RWPE2 (cell line): ENCODE results near the gene TMEM143.

Source experiments
- ATAC-seq: fragments of 200-7000 bp; cut with Tn5 transposase; 3 replicates; pipeline ENCODE4 v1.9.1; 2021; ENCODE audit warnings: low read depth
- DNase-seq: peaks from one replicate; pipeline ENCODE4 v3.0.0-alpha.2; 2020; ENCODE audit warnings: low spot score
- H3K27ac ChIP-seq: fragments of 450-650 bp; 2 replicates; pipeline ENCODE4 v1.5.1; 2017; ENCODE audit warnings: mild to moderate bottlenecking; ENCODE audit not compliant: poor library complexity, severe bottlenecking
- H3K27me3 ChIP-seq: fragments of 250-450 bp; sonication (Bioruptor Pico); 2 replicates; pipeline ENCODE4 v1.5.1; 2021; ENCODE audit warnings: mild to moderate bottlenecking, moderate library complexity; ENCODE audit not compliant: insufficient read depth, poor library complexity, severe bottlenecking
- H3K36me3 ChIP-seq: fragments of 250-450 bp; sonication (Bioruptor Pico); 2 replicates; pipeline ENCODE4 v1.5.1; 2020; ENCODE audit warnings: low read depth, mild to moderate bottlenecking, moderate library complexity
- H3K4me1 ChIP-seq: fragments of 250-450 bp; sonication (Bioruptor Pico); 2 replicates; pipeline ENCODE4 v1.5.1; 2021; ENCODE audit warnings: mild to moderate bottlenecking, moderate library complexity; ENCODE audit not compliant: insufficient read depth, poor library complexity, severe bottlenecking
- H3K4me3 ChIP-seq: fragments of 250-450 bp; sonication (Bioruptor Pico); 2 replicates; pipeline ENCODE4 v1.5.1; 2021; ENCODE audit warnings: mild to moderate bottlenecking, moderate library complexity; ENCODE audit not compliant: severe bottlenecking
- H3K9me3 ChIP-seq: fragments of 250-450 bp; sonication (Bioruptor Pico); 2 replicates; pipeline ENCODE4 v1.5.1; 2021; ENCODE audit warnings: mild to moderate bottlenecking, moderate library complexity; ENCODE audit not compliant: severe bottlenecking
- CTCF ChIP-seq: fragments of 450-650 bp; IDR thresholded peaks from one replicate; pipeline ENCODE4 v1.5.1; 2017; ENCODE audit warnings: mild to moderate bottlenecking, moderate library complexity; ENCODE audit not compliant: poor library complexity, severe bottlenecking

TMEM143 gene

GRCh38 chr19:48329167-48329891, 34.4 kb downstream of the TMEM143 start:
- H3K27ac ChIP-seq: no peak overlapping the region
- ATAC-seq: no peak
- H3K36me3 ChIP-seq: peaks cover 43% of the 10 kb centered on the region
- peaks cover 10% of the 10 kb centered on the region for H3K4me1 ChIP-seq
- H3K9me3 ChIP-seq: no peaks in the 10 kb centered on the region
- no peak overlapping the region for H3K4me3 ChIP-seq
- no peak for TF ChIP-seq CTCF
- DNase-seq: no peak
- H3K27me3 ChIP-seq: no peaks in the 10 kb centered on the region

GRCh38 chr19:48325265-48325910, 38.4 kb downstream of the TMEM143 start, which contains the start of gene EMP3:
Gene EMP3, plus strand, starts transcription at chr19:48325552. Its CDS starts 1,293 bp downstream, at chr19:48326845.
- Histone ChIP-seq H3K36me3 (peaks cover 34% of the 10 kb centered on the region), H3K9me3 (no peaks in the 10 kb centered on the region), H3K4me3 (peak within 1 kb of the TSS; percentile 38), H3K27me3 (no peaks in the 10 kb centered on the region), H3K4me1 (peaks cover 6% of the 10 kb centered on the region), H3K27ac (peak within 1 kb of the TSS; percentile 91)
- DNase-seq (peak; percentile 85), ATAC-seq (peak; percentile 44)
- TF ChIP-seq CTCF: no peak

- H3K4me1 ChIP-seq: peaks cover 10% of the 10 kb centered on the region
- peak overlapping the region; percentile 44 for H3K4me3 ChIP-seq
- no peak for TF ChIP-seq CTCF
- H3K27ac ChIP-seq: peak overlapping the region; percentile 91
- no peaks in the 10 kb centered on the region for H3K27me3 ChIP-seq
- peak; percentile 97 for DNase-seq
- peaks cover 4% of the 10 kb centered on the region; the same call in 1 of the 2 replicates for H3K36me3 ChIP-seq
- no peaks in the 10 kb centered on the region for H3K9me3 ChIP-seq
- ATAC-seq: peak; percentile 69
These were observed 41.8 kb downstream of the TMEM143 start for GRCh38 chr19:48321622-48322591.

GRCh38 chr19:48321372-48321621, 42.4 kb downstream of the TMEM143 start:
- ATAC-seq (peak; percentile 75; the same call in 1 of the 3 replicates), DNase-seq (peak; percentile 98)
- Histone ChIP-seq H3K4me1 (peaks cover 11% of the 10 kb centered on the region), H3K4me3 (peak overlapping the region; percentile 44), H3K36me3 (no peaks in the 10 kb centered on the region; the same call in 1 of the 2 replicates), H3K27ac (peak overlapping the region; percentile 91), H3K9me3 (no peaks in the 10 kb centered on the region), H3K27me3 (no peaks in the 10 kb centered on the region)
- no peak for TF ChIP-seq CTCF
